ENCODE measurements around the gene CBX2. TPM values are rescaled to one million over a fixed set of nuclear protein-coding genes. Genes with fewer than 3 reads are reported as not detected.

Gene CBX2
- total RNA-seq, 1 donor from 2014 or later = 53.5 TPM

DNA sequence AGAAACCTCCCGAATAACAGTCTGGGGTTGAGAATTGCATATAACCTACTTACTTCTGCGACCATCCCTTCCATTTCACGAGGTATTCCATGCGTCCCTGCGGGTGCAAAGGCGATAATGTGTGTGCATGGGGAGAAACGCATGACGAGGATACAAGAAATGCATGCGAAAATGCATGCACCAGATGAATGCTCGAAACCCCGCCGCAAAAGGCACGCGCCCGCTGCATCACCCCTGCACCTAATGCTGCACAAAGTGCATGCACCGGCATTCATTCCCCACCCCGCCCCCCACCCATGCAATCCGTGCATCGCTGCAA, 18.5 kb downstream of the CBX2 start:
- peaks cover 92% of the 10 kb centered on the region for H3K27me3 ChIP-seq
- no peak overlapping the region for H2AFZ ChIP-seq (replicated peaks)
- Mint-ChIP-seq H3K4me1 (peaks cover 49% of the 10 kb centered on the region), H3K36me3 (no peaks in the 10 kb centered on the region), H3K4me3 (peak overlapping the region; percentile 93), H3K9me3 (peaks cover 3% of the 10 kb centered on the region), H3K27me3 (ENCODE audit: insufficient read depth, low read depth) (peaks cover 46% of the 10 kb centered on the region), H3K27ac (peak overlapping the region; percentile 91)
- H3K4me3 ChIP-seq = peak overlapping the region; percentile 80
- peaks cover 76% of the 10 kb centered on the region for H4K20me1 ChIP-seq (ENCODE audit: low read depth)
- no peaks in the 10 kb centered on the region for H3K36me3 ChIP-seq
- no peak overlapping the region for H3K27ac ChIP-seq
- peaks cover 68% of the 10 kb centered on the region for H3F3A ChIP-seq (ENCODE audit: low read depth)
- H3K9me3 ChIP-seq (ENCODE audit: low read depth) = no peaks in the 10 kb centered on the region
- no peak overlapping the region for H3K9ac ChIP-seq
- H3K4me2 ChIP-seq = peak overlapping the region; percentile 96
- TF ChIP-seq, protein P1, sequence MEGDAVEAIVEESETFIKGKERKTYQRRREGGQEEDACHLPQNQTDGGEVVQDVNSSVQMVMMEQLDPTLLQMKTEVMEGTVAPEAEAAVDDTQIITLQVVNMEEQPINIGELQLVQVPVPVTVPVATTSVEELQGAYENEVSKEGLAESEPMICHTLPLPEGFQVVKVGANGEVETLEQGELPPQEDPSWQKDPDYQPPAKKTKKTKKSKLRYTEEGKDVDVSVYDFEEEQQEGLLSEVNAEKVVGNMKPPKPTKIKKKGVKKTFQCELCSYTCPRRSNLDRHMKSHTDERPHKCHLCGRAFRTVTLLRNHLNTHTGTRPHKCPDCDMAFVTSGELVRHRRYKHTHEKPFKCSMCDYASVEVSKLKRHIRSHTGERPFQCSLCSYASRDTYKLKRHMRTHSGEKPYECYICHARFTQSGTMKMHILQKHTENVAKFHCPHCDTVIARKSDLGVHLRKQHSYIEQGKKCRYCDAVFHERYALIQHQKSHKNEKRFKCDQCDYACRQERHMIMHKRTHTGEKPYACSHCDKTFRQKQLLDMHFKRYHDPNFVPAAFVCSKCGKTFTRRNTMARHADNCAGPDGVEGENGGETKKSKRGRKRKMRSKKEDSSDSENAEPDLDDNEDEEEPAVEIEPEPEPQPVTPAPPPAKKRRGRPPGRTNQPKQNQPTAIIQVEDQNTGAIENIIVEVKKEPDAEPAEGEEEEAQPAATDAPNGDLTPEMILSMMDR (IDR thresholded peaks at IDR 0.05) = no peak
- peak; percentile 83 for TF ChIP-seq EZH2 (IDR thresholded peaks at IDR 0.05)
- H3K79me2 ChIP-seq (ENCODE audit: low read depth) = peaks cover 7% of the 10 kb centered on the region
- peaks cover 60% of the 10 kb centered on the region for H3K4me1 ChIP-seq
- DNase-seq (ENCODE audit: low spot score) = no peak

DNA sequence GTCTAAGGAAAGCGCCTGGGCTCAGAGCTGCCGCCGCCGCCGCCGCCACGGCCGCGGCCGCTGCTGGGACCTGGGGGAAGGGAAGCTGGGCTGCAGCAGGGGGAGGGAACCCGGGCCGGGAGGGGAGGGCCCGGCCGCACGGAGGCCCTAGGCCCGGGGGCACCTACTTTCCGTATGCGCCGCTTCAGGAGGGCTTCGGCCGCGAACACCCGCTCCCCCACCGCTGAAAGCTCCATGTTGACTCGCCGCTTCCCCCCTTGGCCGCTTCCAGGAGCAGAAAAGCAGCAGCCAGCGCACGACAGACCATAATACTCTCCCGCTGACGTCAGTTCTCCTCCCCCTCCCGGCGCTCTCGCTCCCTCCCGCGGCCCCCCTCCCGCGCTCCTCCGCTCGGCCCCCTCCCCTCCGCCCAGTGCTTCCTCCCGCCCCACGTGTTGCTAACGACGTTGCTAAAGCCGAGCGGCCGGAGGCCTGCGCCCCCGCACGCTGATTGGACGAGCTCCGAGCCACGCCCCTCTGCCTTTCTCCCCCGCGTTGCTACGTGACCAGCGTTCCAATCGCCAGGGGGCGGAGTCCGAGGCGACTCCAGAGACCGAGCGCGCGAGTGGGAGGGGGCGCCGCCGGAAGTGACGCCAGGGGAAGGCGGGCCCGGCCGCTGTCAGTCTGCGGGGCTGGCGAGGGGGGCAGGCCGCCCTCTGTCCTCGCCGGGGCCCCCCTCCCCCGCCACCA, 19.0 kb downstream of the CBX2 start, which contains the start of gene CBX8:
Gene CBX8, minus strand, starts transcription at position 315 of the 729 bp plus-strand sequence. Its CDS starts 79 bp downstream, at position 236.
- peaks cover 52% of the 10 kb centered on the region for H3K4me1 Mint-ChIP-seq

DNA sequence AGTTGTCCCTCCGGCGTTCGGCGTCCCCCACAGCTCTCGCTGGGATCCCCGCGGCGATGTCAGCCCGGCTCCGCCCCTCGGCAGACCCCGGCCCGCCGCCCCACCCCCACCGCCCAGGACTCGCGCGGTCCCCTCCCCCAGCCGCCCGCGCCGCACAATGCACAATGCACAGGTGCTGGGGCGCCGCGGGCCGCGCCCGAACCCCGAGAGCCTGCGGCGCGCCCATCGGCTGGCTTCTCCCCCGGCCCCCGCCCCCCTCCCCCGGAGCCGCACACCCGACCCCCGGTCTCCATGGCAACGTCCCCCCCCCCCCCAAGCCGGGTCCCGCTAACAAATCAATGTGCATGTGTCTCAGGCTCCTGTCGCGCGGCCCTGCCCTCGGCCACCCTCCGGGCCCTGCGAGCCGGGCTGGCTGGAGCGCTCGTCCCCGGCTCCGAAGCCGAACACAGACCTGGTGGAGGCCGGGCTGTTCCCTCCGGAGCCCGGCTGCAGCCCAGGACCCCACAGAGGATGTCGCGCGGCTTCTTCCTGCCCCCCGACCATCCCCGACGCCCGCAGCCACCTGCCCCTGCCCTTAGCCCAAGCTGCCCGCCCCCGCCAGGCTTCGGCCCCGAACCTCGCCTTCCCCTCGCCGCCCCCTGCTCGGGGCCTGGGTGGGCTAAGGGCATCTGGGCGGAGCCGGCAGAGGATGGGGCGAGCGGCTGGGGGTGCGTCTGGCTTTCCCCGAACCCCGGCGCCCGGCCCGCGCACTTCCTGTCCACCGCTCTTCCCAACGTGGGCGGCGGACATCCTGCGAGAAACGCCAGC, 19.7 kb downstream of the CBX2 start:
- DNase-seq (ENCODE audit: low spot score) = peak; percentile 78
- Histone ChIP-seq H3K36me3 (no peaks in the 10 kb centered on the region), H3K4me1 (peaks cover 56% of the 10 kb centered on the region), H3K4me2 (peak overlapping the region; percentile 76), H3K9ac (no peak overlapping the region), H4K20me1 (ENCODE audit: low read depth) (peaks cover 76% of the 10 kb centered on the region), H3K27ac (no peak overlapping the region), H2AFZ (replicated peaks) (peak overlapping the region; percentile 19), H3F3A (ENCODE audit: low read depth) (peaks cover 66% of the 10 kb centered on the region), H3K4me3 (peak overlapping the region; percentile 80), H3K79me2 (ENCODE audit: low read depth) (peaks cover 7% of the 10 kb centered on the region), H3K27me3 (peaks cover 92% of the 10 kb centered on the region), H3K9me3 (ENCODE audit: low read depth) (no peaks in the 10 kb centered on the region)
- H3K27me3 Mint-ChIP-seq (ENCODE audit: insufficient read depth, low read depth) = peaks cover 48% of the 10 kb centered on the region
- TF ChIP-seq, protein P1 (IDR thresholded peaks at IDR 0.05) = no peak
- TF ChIP-seq EZH2phosphoT487 (IDR thresholded peaks at IDR 0.05) (no peak), EZH2 (IDR thresholded peaks at IDR 0.05) (no peak)
- H3K27ac Mint-ChIP-seq = no peak overlapping the region
- H3K4me1 Mint-ChIP-seq = peaks cover 51% of the 10 kb centered on the region
- H3K4me3 Mint-ChIP-seq = peak overlapping the region; percentile 93
- H3K36me3 Mint-ChIP-seq = no peaks in the 10 kb centered on the region
- peaks cover 8% of the 10 kb centered on the region for H3K9me3 Mint-ChIP-seq

More for the DNA sequence above, 19.0 kb downstream of the CBX2 start, which contains the start of gene CBX8:
- peak within 1 kb of the TSS; percentile 93 for H3K4me3 Mint-ChIP-seq
- DNase-seq (ENCODE audit: low spot score) = peak; percentile 100
- Histone ChIP-seq H2AFZ (replicated peaks) (peak within 1 kb of the TSS; percentile 19), H4K20me1 (ENCODE audit: low read depth) (peaks cover 76% of the 10 kb centered on the region), H3K4me2 (peak within 1 kb of the TSS; percentile 96), H3K79me2 (ENCODE audit: low read depth) (peaks cover 7% of the 10 kb centered on the region), H3K9me3 (ENCODE audit: low read depth) (no peaks in the 10 kb centered on the region), H3F3A (ENCODE audit: low read depth) (peaks cover 68% of the 10 kb centered on the region), H3K27ac (no peak within 1 kb of the TSS), H3K4me3 (peak within 1 kb of the TSS; percentile 80), H3K36me3 (no peaks in the 10 kb centered on the region), H3K4me1 (peaks cover 60% of the 10 kb centered on the region), H3K9ac (no peak within 1 kb of the TSS), H3K27me3 (peaks cover 92% of the 10 kb centered on the region)
- peaks cover 3% of the 10 kb centered on the region for H3K9me3 Mint-ChIP-seq
- TF ChIP-seq, protein P1 (IDR thresholded peaks at IDR 0.05) = no peak
- no peak for TF ChIP-seq EZH2phosphoT487 (IDR thresholded peaks at IDR 0.05)
- no peak for TF ChIP-seq EZH2 (IDR thresholded peaks at IDR 0.05)
- peaks cover 48% of the 10 kb centered on the region for H3K27me3 Mint-ChIP-seq (ENCODE audit: insufficient read depth, low read depth)
- H3K36me3 Mint-ChIP-seq = no peaks in the 10 kb centered on the region
- H3K27ac Mint-ChIP-seq = peak within 1 kb of the TSS; percentile 91
